K562 (cell line): ENCODE results near the gene FAM120C. TPM values are rescaled to one million over a fixed set of nuclear protein-coding genes. Genes with fewer than 3 reads are reported as not detected.

Experiments used
- ATAC-seq: fragments of 200-7000 bp; cut with Tn5 transposase; 3 replicates; pipeline ENCODE4 v1.9.1; 2020; ENCODE audit warnings: moderate library complexity
- BruUV-seq: library from RNA; stranded (reverse); fragments of 400-500 nt; replicated peaks from 2 replicates; lab custom pipeline; 2021; lab: Mats Ljungman, UMichigan
- CTCF ChIA-PET: fragments of 300-600 bp; formaldehyde crosslinking; extraction: SDS; loops from one replicate; lab custom pipeline; 2021; ENCODE audit warnings: low intra/inter-chr PET ratio; lab: Yijun Ruan, JAX
- POLR2A ChIA-PET: fragments of 300-600, 350-650 bp; sonication (Branson Sonifier 250); formaldehyde crosslinking; extraction: SDS; loops from one replicate; lab custom pipeline; 2021; ENCODE audit warnings: antibody characterized with exemption, inconsistent platforms; lab: Yijun Ruan, JAX
- DNase-seq, 4 experiments: peaks; one replicate each; pipeline versions ENCODE4 v3.0.0 to v3.0.0-alpha.2; 2011 to 2018; ENCODE audit warnings: low spot score in 3 of 4, mixed read lengths in 3 of 4; ENCODE audit errors: extremely low read depth in 1 of 4
- FAIRE-seq: peaks from 2 replicates; lab custom pipeline; 2011; peaks lifted over from hg19 to GRCh38; lab: Jason Lieb, UNC
- H2AFZ ChIP-seq: 2 replicates; pipeline ENCODE4 v1.6.0; 2011; ENCODE audit warnings: low read depth, low read length, control low read depth, inconsistent platforms
- H3K27ac ChIP-seq: fragments of 200-600 bp; 3 replicates; pipeline ENCODE4 v1.8.0; 2011; ENCODE audit warnings: low read depth, mild to moderate bottlenecking, control low read depth, inconsistent platforms, low read length, moderate library complexity, mixed read lengths; ENCODE audit errors: extremely low read depth
- H3K27me3 ChIP-seq, 2 experiments: fragments of 300-600 bp in 1 of 2; 2 replicates in 1 of 2; 3 replicates in 1 of 2; pipeline versions ENCODE4 v1.6.0 to v1.8.0; 2011; ENCODE audit warnings: inconsistent platforms in 2 of 2, low read length in 2 of 2, mild to moderate bottlenecking in 1 of 2, mixed read lengths in 1 of 2, moderate library complexity in 1 of 2; ENCODE audit not compliant: control insufficient read depth in 2 of 2, insufficient read depth in 2 of 2
- H3K36me3 ChIP-seq: fragments of 300-600 bp; 3 replicates; pipeline ENCODE4 v1.8.0; 2011; ENCODE audit warnings: mild to moderate bottlenecking, low read length, inconsistent platforms; ENCODE audit not compliant: control insufficient read depth, insufficient read depth
- H3K4me1 ChIP-seq, 2 experiments: fragments of 200-600 bp in 1 of 2; replicated peaks in 1 of 2; 2 replicates in 1 of 2; 3 replicates in 1 of 2; pipeline versions ENCODE4 v1.5.1 to v1.8.0; 2011; ENCODE audit warnings: inconsistent platforms in 2 of 2, low read length in 2 of 2, mild to moderate bottlenecking in 1 of 2, mixed read lengths in 1 of 2, moderate library complexity in 1 of 2; ENCODE audit not compliant: control insufficient read depth in 2 of 2, insufficient read depth in 2 of 2
- H3K4me2 ChIP-seq: 2 replicates; pipeline ENCODE4 v1.6.1; 2011; ENCODE audit warnings: low read length, control low read depth, inconsistent platforms, mixed read lengths; ENCODE audit not compliant: insufficient read depth
- H3K4me3 ChIP-seq: fragments of 200-600 bp; sonication (generic), shearing (Covaris generic); 2 replicates; pipeline ENCODE4 v1.5.1; 2016; ENCODE audit warnings: control low read depth, inconsistent platforms
- H3K79me2 ChIP-seq: fragments of 200-600 bp; 3 replicates; pipeline ENCODE4 v1.8.0; 2011; ENCODE audit warnings: low read length, inconsistent platforms; ENCODE audit not compliant: control insufficient read depth, insufficient read depth
- H3K9ac ChIP-seq, 2 experiments: 2 replicates each; pipeline versions ENCODE4 v1.6.0 to v1.6.1; 2011; ENCODE audit warnings: low read depth in 2 of 2, low read length in 2 of 2, control low read depth in 1 of 2, inconsistent platforms in 1 of 2, mild to moderate bottlenecking in 1 of 2, mixed read lengths in 1 of 2; ENCODE audit not compliant: insufficient read depth in 1 of 2
- H3K9me1 ChIP-seq: one replicate; pipeline ENCODE4 v1.6.0; 2011; ENCODE audit warnings: inconsistent platforms, mild to moderate bottlenecking, low read length, moderate library complexity; ENCODE audit not compliant: control insufficient read depth, insufficient read depth
- H3K9me3 ChIP-seq: replicated peaks from 2 replicates; pipeline ENCODE4 v1.5.1; 2011; ENCODE audit warnings: low read depth, low read length, inconsistent platforms; ENCODE audit not compliant: control insufficient read depth, insufficient read depth
- H4K20me1 ChIP-seq: replicated peaks from 2 replicates; pipeline ENCODE4 v1.6.1; 2011; ENCODE audit warnings: low read length, inconsistent platforms, mixed read lengths; ENCODE audit not compliant: control insufficient read depth, insufficient read depth
- FOXA1 ChIP-seq: fragments of 450-650 bp; IDR thresholded peaks from 2 replicates; pipeline ENCODE4 v1.6.1; 2016; ENCODE audit warnings: mild to moderate bottlenecking, borderline replicate concordance
- MBD2 ChIP-seq: sonication (generic); IDR thresholded peaks from 2 replicates; pipeline ENCODE4 v1.6.1; 2016; ENCODE audit warnings: low read depth, borderline replicate concordance
- ZNF124 ChIP-seq: sonication (generic); formaldehyde crosslinking; IDR thresholded peaks from 2 replicates; pipeline ENCODE4 v1.8.1; 2022; ENCODE audit warnings: missing genetic modification reagents
- ZNF316 ChIP-seq: fragments of 450-650 bp; IDR thresholded peaks from 2 replicates; pipeline ENCODE4 v1.6.1; 2016
- WGBS: fragments of 100-300 bp; shearing (Covaris generic); methylation state at CpG from one replicate; pipeline ENCODE4 v1.1.6; 2016; ENCODE audit warnings: low coverage, mixed read lengths; ENCODE audit not compliant: insufficient coverage; ENCODE audit errors: missing lambda C conversion rate; 5-methylcytosine and 5-hydroxymethylcytosine counted together
- in situ Hi-C: fragments of 300-500 bp; cut with MboI; formaldehyde crosslinking; loops from 4 replicates; pipeline ENCODE4 v1.15.0; 2018; ENCODE audit warnings: inconsistent platforms, mixed read lengths
- intact Hi-C: fragments of 100-400 bp; cut with micrococcal nuclease; formaldehyde crosslinking; loops from 2 replicates; pipeline ENCODE4 v1.14.2; 2022
- polyA plus RNA-seq, 8 experiments: library from polyadenylated mRNA; depleted of rRNA in 4 of 8; stranded (reverse) in 5 of 8; unstranded in 3 of 8; fragments of >200 nt; fragmentation: Nextera tagmentation in 2 of 8; fragmentation: Illumina TruSeq in 1 of 8; extraction: Ambion mirVana in 2 of 8; extraction: Trizol in 1 of 8; gene quantifications; 2 replicates each; pipeline versions ENCODE4 v1.2.1 to v1.2.3, GENCODE V29; 2011 to 2014; ENCODE audit warnings: inconsistent platforms in 1 of 8, missing spikeins in 1 of 8
- total RNA-seq, 7 experiments: library from RNA; depleted of rRNA in 6 of 7; stranded (reverse); fragments of >200 nt in 6 of 7; fragmentation: Illumina TruSeq in 2 of 7; extraction: Trizol in 2 of 7; gene quantifications; 2 replicates each; pipeline versions ENCODE4 v1.2.1 to v1.2.3, GENCODE V29; 2011 to 2021; ENCODE audit warnings: low replicate concordance in 1 of 7
- TF ChIP-seq, protein P1 (sequence below): IDR thresholded peaks from 3 replicates; pipeline ENCODE4 v1.6.1; 2011; ENCODE audit warnings: borderline replicate concordance, mild to moderate bottlenecking, moderate library complexity; ENCODE audit not compliant: insufficient read length; ENCODE audit errors: extremely low read depth
- TF ChIP-seq, protein P2 (sequence below): fragments of 250-450 bp; sonication (Bioruptor Pico); IDR thresholded peaks from 2 replicates; pipeline ENCODE4 v1.4.0; 2020

Gene FAM120C
- total and polyA plus RNA-seq, 9 of the 15 experiments (the other 6 are each of a cell fraction or from before 2014, with no cell fraction given) = 0.21 to 6.7 (median 2.1) TPM

DNA sequence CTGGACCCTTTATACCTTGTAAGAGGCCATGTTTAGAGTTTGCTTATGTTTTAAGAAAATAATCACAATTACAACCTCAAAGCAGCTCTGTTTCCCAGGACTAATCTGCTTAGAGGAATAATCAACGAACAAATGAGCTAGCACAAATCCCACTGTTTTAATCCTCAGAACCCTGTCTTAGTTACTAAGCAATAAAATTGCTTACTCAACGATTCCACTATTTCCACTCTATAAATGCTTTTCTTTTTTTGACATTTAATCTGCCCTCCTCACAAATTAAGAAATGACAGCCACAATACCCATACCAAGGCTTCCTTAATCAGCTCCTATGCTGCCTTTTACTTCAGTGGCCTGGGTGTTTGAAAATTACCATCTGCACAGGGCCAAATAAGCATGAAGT lies 48.8 kb downstream of the FAM120C start:
- 0% methylated on average over 2 of the region's 2 CpGs for WGBS
- FAIRE-seq (no peak), DNase-seq (no peak)
- Histone ChIP-seq H3K4me2 (no peak overlapping the region), H2AFZ (no peak overlapping the region)
- peak; percentile 69 for TF ChIP-seq ZNF316
- no peak for TF ChIP-seq ZNF124 (CRISPR knock-in tag)
- TF ChIP-seq, all 486 proteins: peak for 1
- no peak for ATAC-seq
- Histone ChIP-seq H3K27me3 (no peaks in the 10 kb centered on the region), H3K36me3 (no peaks in the 10 kb centered on the region), H3K9me1 (no peaks in the 10 kb centered on the region), H3K4me3 (no peak overlapping the region), H3K79me2 (no peaks in the 10 kb centered on the region), H3K9me3 (no peaks in the 10 kb centered on the region), H3K27ac (no peak overlapping the region), H3K4me1 (no peaks in the 10 kb centered on the region), H4K20me1 (no peaks in the 10 kb centered on the region), H3K9ac (no peak overlapping the region)
- no TSS peak for BruUV-seq
- intact Hi-C loops = no loop called here
- ChIA-PET POLR2A (no interaction called here), CTCF (no interaction called here)
- in situ Hi-C loops = no loop called here

DNA sequence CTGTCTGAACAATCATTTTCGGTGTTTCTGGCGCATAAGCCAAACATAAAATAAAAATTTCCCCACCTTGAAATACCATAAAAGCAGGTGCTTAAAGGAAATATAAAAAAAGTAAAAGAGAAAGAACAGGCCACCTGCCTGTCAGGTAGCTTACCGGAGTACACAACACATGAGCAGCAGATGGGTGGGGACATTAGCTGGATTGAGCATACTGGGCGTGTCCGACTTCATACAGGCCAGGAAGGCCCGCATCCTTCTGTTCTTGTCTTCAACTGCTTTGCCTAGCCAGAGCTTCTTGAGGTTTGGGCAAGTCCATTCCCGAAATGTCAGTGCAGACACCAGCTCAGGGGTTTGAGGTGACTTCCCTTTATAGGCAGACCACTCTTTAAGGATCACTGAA lies 66.7 kb downstream of the FAM120C start:
- intact Hi-C loops = no loop called here

More for the DNA sequence above, 66.7 kb downstream of the FAM120C start:
- no peaks in the 10 kb centered on the region for H3K9me3 ChIP-seq
- H3K9me1 ChIP-seq = no peaks in the 10 kb centered on the region
- H4K20me1 ChIP-seq = no peaks in the 10 kb centered on the region
- no peak overlapping the region for H3K4me2 ChIP-seq
- H3K27me3 ChIP-seq = no peaks in the 10 kb centered on the region
- no peak for ATAC-seq
- no peak for FAIRE-seq
- H3K36me3 ChIP-seq = no peaks in the 10 kb centered on the region
- H3K79me2 ChIP-seq = no peaks in the 10 kb centered on the region
- ChIA-PET POLR2A (no interaction called here), CTCF (no interaction called here)
- no peak overlapping the region for H3K9ac ChIP-seq
- H3K4me3 ChIP-seq = no peak overlapping the region
- in situ Hi-C loops = no loop called here
- TF ChIP-seq MBD2 (no peak), FOXA1 (no peak)
- TF ChIP-seq, protein P1, sequence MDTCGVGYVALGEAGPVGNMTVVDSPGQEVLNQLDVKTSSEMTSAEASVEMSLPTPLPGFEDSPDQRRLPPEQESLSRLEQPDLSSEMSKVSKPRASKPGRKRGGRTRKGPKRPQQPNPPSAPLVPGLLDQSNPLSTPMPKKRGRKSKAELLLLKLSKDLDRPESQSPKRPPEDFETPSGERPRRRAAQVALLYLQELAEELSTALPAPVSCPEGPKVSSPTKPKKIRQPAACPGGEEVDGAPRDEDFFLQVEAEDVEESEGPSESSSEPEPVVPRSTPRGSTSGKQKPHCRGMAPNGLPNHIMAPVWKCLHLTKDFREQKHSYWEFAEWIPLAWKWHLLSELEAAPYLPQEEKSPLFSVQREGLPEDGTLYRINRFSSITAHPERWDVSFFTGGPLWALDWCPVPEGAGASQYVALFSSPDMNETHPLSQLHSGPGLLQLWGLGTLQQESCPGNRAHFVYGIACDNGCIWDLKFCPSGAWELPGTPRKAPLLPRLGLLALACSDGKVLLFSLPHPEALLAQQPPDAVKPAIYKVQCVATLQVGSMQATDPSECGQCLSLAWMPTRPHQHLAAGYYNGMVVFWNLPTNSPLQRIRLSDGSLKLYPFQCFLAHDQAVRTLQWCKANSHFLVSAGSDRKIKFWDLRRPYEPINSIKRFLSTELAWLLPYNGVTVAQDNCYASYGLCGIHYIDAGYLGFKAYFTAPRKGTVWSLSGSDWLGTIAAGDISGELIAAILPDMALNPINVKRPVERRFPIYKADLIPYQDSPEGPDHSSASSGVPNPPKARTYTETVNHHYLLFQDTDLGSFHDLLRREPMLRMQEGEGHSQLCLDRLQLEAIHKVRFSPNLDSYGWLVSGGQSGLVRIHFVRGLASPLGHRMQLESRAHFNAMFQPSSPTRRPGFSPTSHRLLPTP = no peak
- TF ChIP-seq, protein P2, sequence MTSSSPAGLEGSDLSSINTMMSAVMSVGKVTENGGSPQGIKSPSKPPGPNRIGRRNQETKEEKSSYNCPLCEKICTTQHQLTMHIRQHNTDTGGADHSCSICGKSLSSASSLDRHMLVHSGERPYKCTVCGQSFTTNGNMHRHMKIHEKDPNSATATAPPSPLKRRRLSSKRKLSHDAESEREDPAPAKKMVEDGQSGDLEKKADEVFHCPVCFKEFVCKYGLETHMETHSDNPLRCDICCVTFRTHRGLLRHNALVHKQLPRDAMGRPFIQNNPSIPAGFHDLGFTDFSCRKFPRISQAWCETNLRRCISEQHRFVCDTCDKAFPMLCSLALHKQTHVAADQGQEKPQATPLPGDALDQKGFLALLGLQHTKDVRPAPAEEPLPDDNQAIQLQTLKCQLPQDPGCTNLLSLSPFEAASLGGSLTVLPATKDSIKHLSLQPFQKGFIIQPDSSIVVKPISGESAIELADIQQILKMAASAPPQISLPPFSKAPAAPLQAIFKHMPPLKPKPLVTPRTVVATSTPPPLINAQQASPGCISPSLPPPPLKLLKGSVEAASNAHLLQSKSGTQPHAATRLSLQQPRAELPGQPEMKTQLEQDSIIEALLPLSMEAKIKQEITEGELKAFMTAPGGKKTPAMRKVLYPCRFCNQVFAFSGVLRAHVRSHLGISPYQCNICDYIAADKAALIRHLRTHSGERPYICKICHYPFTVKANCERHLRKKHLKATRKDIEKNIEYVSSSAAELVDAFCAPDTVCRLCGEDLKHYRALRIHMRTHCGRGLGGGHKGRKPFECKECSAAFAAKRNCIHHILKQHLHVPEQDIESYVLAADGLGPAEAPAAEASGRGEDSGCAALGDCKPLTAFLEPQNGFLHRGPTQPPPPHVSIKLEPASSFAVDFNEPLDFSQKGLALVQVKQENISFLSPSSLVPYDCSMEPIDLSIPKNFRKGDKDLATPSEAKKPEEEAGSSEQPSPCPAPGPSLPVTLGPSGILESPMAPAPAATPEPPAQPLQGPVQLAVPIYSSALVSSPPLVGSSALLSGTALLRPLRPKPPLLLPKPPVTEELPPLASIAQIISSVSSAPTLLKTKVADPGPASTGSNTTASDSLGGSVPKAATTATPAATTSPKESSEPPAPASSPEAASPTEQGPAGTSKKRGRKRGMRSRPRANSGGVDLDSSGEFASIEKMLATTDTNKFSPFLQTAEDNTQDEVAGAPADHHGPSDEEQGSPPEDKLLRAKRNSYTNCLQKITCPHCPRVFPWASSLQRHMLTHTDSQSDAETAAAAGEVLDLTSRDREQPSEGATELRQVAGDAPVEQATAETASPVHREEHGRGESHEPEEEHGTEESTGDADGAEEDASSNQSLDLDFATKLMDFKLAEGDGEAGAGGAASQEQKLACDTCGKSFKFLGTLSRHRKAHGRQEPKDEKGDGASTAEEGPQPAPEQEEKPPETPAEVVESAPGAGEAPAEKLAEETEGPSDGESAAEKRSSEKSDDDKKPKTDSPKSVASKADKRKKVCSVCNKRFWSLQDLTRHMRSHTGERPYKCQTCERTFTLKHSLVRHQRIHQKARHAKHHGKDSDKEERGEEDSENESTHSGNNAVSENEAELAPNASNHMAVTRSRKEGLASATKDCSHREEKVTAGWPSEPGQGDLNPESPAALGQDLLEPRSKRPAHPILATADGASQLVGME = no peak
- H2AFZ ChIP-seq = no peak overlapping the region
- H3K4me1 ChIP-seq = no peaks in the 10 kb centered on the region
- no TSS peak for BruUV-seq
- no peak overlapping the region for H3K27ac ChIP-seq
- 18% methylated on average over 6 of the region's 7 CpGs for WGBS
- no peak for DNase-seq
